Left forelimb (tissue), 1 donor: ENCODE results near the gene TSC1.
A peak's percentile ranks its signal among the peaks of the same experiment; 100 is the strongest.

Experiments used
- DNase-seq: peaks from one replicate; pipeline ENCODE4 v3.0.0-alpha.2; 2018; ENCODE audit warnings: low spot score

Gene TSC1

DNA sequence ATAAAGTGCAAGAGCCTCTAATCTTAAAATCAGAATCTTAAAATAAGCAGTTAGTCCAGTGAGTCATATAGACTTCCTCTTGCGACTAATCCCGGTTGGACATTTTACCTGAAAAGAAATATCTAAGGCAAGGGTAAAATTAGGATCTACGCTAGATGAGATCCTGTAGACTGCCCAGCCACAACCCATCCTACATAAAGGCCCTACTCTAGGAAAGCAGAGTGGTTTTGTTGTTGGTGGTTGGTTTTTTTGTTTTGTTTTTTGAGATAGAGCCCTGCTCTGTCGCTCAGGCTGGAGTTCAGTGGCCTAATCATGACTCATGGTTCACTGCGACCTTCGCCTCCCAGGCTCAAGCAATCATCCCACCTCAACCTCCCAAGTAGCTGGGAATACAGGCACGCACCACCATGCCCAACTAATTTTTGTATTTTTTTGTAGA, 6.9 kb downstream of the TSC1 start:
- DNase-seq = no peak

DNA sequence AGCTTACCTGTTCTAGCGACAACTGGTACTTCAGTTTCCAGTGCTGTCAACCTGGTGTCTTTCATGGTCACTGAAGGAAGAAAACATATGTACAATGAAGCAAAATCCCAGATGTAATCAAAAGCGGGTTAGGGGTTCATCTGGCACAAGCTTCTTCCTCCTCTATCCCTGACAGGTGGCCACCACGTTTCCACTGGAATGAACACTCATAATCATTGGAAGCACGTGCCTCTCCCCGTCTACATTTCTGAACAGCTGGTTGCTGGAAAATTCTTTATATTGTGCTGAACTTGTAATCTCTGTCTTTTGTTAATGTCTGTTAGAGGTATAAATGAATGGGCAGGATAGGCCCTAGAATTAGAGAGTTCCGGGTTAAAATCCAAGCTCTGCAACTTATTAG, 9.4 kb downstream of the TSC1 start:
- no peak for DNase-seq

DNA sequence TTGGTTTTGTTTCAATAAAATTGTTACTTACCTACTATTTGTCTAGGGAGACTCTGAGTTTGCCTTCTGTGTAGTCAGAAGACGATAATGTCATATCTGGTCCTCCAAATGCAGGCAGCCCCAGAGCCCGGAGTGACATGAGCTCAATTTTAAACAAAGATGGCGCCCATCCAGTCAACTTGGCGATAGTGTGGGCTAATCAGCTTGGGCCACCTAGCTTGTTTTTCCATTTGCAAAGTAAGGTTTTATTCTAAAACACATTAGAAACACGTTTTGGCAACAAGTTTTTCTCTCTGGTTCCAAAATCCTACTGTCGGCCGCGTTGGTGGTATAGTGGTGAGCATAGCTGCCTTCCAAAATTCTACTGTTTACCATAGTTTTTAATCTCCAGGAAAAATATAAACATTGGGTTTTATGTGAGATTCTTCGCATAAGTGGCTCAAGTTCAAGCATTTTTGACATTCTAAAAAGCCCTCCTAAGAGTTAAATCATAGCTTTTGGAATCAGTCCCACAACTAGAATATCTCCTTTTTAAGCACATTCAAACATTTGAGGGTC, 13.2 kb downstream of the TSC1 start:
- DNase-seq = no peak

- DNase-seq = no peak
These were observed 16.7 kb downstream of the TSC1 start for GRCh38 chr9:132927704-132928103.

DNA sequence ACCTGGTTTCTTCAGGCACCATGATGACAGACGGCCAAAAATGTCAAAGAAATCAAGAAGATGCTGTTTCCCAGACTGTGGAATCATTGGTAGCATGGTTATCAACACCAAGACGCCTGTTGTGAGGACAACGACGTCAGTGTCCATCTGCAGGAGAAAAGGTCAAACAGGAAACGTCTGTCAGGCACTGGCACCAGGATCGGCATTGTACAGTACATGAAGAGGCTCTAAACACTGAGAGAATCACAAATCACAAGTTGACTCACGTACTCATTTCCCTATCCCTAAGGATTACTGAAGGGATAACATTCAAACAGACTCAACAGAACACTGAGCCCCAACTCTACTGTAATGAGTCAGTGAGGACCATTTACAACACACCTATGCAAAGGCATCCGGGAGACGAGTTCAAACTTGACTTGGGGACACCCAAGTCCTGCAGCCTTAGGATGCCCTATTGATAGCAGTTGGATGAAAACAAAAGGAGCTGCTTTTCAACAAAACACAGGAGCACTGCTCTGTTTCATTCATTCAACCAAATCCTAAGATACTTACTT, 21.0 kb downstream of the TSC1 start:
- DNase-seq = no peak

DNA sequence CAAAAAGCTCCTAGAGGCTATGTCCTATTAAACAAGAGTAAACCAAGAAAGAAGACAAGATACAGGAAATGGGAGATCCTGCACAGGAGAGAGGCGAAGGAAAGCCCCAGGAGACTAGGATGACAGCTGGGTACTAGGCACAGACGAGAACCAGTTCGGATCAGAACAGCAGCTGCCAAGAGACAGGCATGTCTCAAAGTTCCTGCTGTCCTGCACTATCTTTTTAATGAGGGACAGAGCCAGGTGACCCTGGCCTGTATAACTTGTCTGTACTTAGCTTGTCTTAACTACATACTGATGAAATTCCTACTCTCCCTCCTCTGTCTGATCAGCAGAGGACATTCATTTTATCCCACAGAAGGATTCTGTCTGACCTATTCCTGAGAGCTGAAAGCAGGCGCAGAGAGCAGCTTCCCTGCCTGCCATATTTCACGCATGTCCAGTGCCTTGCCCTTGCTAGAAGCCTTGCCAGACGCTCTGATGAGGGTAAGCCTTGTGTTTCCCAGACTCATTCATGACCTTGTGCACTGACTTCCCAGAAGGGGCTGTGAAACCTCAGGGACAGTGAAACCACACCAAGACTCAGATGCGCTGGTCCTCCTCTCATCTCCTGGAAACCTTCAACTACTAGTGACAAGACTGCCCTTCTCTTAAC, 24.7 kb downstream of the TSC1 start:
- no peak for DNase-seq

GRCh38 chr9:132914924-132915323, 29.5 kb downstream of the TSC1 start:
- DNase-seq = no peak

GRCh38 chr9:132912131-132912530, 32.3 kb downstream of the TSC1 start:
- no peak for DNase-seq

- DNase-seq = no peak
These were observed 34.0 kb downstream of the TSC1 start for GRCh38 chr9:132910376-132910775.

GRCh38 chr9:132909311-132909710, 35.1 kb downstream of the TSC1 start:
- DNase-seq = no peak

- DNase-seq = no peak
These were observed 35.8 kb downstream of the TSC1 start for GRCh38 chr9:132908635-132909034.

DNA sequence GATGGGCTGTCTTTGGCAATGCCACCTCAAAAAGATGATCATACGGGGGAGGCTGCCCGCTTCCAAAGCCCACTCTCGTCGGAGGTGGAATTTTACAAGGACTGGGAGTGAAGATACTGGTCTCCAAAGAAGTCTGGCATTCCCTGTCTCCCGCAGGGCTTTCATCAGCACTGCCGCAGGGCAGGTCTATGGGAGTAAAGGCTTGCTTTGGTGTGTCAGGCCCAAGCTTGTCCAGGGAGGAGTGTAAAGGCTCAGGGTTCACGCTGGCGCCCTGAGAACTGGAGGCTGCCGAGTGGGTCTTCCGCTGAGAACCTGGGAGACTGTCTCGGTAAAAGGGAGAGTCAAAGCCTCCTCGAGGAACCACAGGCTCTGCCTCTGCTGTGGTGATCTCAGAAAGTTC, 38.7 kb downstream of the TSC1 start:
- no peak for DNase-seq

DNA sequence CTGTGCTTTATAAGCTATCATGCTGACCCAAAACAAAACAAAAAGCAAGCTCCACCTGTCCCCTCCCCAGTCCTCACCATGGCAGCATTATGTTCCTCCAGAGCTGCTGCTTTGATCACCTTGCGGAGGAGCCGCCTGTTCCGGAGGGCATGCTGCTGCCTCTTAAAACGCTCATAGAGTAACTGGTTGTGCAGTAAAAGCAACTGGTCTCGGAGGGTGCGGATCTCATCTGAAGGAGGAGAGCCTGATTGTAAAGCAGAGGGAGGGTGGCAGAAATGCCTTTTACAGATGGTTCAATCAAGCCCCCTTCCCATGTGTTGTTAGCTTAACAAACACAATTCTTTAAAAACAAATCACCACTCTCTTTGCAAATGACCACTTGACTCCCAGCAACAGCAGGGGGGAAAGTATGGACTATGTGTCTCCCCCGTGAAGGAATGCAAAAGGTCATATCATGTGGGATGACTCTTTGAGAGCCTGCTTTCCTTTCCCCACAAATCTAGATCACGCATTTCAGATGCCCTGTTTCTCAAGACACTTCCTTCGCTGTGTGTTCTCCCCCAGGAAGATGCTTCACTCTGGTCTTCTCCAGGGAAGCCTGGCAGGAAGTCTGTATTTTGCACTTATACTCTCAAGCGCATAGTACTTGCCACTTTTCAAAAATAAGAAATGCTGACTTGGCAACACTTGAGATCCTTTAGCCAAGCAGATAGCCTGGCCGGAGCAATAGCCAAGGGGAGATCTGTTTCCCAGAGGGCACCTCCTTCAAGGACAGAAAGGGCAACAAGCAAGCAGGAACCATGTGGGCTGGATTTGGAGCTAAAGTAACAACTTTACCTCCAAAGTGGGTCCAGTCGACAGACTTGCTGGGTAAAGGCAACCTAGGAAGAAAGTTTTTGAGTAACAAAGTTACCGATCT, 40.6 kb downstream of the TSC1 start:
- no peak for DNase-seq

GRCh38 chr9:132901858-132902831, 42.3 kb downstream of the TSC1 start:
- DNase-seq = peak; percentile 81

- DNase-seq = no peak
These were observed 46.4 kb downstream of the TSC1 start for GRCh38 chr9:132898051-132898450.

DNA sequence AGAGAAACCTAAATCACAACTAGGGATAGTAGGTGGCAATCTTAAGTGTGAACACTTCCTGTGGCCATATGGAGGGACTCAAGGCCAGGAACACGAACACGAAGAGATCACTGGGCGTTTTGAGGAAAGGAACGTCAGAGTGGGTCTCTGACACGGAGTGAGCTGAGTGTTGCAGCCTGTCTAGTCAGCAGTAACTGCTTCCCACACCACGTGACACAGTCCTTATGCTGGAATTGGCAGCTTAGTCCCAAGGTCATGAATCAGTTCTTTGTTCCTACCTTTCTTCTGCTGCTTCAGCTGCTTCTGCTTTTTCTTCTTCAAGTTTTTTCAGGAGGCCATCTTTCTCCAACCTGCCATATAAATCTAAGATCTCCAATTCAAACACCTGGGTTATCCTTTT, 47.5 kb downstream of the TSC1 start:
- DNase-seq = no peak

DNA sequence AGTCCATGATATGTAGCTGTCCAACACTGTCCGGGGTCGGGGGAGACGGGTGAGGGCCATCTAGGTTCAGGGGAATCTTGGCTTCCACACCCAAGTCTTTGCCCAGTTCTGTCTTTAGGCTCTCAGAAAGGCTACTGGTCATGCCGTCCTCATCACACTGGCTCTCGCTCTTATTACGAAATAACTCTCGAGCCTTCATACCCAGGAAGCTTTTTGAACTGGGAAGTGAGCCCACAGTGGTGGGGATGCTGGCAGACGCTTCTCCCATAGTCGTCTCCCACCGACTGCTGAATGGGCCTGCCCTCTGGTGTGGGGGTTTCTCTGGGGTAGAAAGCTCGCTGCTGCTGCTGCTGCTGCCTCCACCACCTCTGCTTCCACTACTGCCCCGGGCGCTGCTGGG, 48.2 kb downstream of the TSC1 start:
- DNase-seq = no peak

- no peak for DNase-seq
These were observed 49.3 kb downstream of the TSC1 start for GRCh38 chr9:132894862-132895835.

DNA sequence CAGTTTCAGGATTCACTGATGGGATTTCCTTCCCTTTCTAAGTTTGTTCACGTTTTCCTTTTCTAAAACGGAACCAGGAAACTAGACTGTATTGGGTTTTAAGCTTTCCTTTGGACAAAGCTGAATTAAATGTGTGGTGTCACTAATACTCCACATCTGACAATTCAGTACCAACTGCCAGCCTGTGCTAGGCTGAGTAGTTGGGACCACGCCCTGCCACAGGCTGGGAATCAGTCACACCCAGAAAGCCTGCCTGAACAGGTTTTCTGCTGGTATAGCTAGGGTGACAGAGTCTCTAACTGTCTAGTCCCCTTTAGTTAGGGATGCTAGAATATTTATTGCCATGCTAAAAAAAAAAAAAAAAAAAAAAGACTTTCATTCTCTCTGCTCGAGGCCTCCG, 50.1 kb downstream of the TSC1 start:
- no peak for DNase-seq

- no peak for DNase-seq
These were observed 52.0 kb downstream of the TSC1 start for GRCh38 chr9:132892400-132892799.
